HG03432 (cell line): Measurements from ENCODE around the gene ARHGDIA.

Experiments used
- ATAC-seq: cut with Tn5 transposase; IDR thresholded peaks from one replicate; pipeline ENCODE4 v1.9.1; 2021; ENCODE audit warnings: mild to moderate bottlenecking, moderate library complexity; ENCODE audit not compliant: unreplicated experiment

The ARHGDIA gene

GRCh38 chr17:81888988-81889595, 18.0 kb upstream of the ARHGDIA start:
- no peak for ATAC-seq

- ATAC-seq = no peak
Observed at GRCh38 chr17:81888105-81888987, 17.2 kb upstream of the ARHGDIA start.

- no peak for ATAC-seq
Observed at GRCh38 chr17:81885869-81886548, 14.9 kb upstream of the ARHGDIA start.

GRCh38 chr17:81885454-81885853, 14.3 kb upstream of the ARHGDIA start:
- no peak for ATAC-seq

GRCh38 chr17:81884968-81885367, 13.8 kb upstream of the ARHGDIA start:
- no peak for ATAC-seq

- ATAC-seq = no peak
Observed at GRCh38 chr17:81884520-81884919, 13.4 kb upstream of the ARHGDIA start.

GRCh38 chr17:81879121-81879520, 8.0 kb upstream of the ARHGDIA start:
- no peak for ATAC-seq

GRCh38 chr17:81878294-81878693, 7.2 kb upstream of the ARHGDIA start:
- ATAC-seq = no peak

- no peak for ATAC-seq
Observed at GRCh38 chr17:81877569-81877968, 6.4 kb upstream of the ARHGDIA start.

- peak; percentile 53 for ATAC-seq
Observed at GRCh38 chr17:81871387-81872230, 472 bp upstream of the ARHGDIA start.

- peak; percentile 16 for ATAC-seq
Observed at GRCh38 chr17:81870131-81870980, 781 bp downstream of the ARHGDIA start.

- ATAC-seq = no peak
Observed at GRCh38 chr17:81869221-81870130, 1.7 kb downstream of the ARHGDIA start.

- no peak for ATAC-seq
Observed at GRCh38 chr17:81868674-81869220, 2.4 kb downstream of the ARHGDIA start.

GRCh38 chr17:81867991-81868673, 3.0 kb downstream of the ARHGDIA start:
- ATAC-seq = no peak

- ATAC-seq = no peak
Observed at GRCh38 chr17:81867170-81867990, 3.8 kb downstream of the ARHGDIA start.

GRCh38 chr17:81866440-81867169, 4.5 kb downstream of the ARHGDIA start:
- ATAC-seq = no peak
